MM.1S (cell line): ENCODE results near the gene EWSR1.

ENCODE experiments used
- DNase-seq: peaks from one replicate; pipeline ENCODE4 v3.0.0-alpha.2; 2015
- H2AFZ ChIP-seq: fragments of 300-600 bp; sonication (generic); 2 replicates; pipeline ENCODE4 v1.6.0; 2016; ENCODE audit warnings: antibody characterized with exemption, low read length
- H3F3A ChIP-seq: fragments of 300-600 bp; sonication (generic); 2 replicates; pipeline ENCODE4 v1.6.1; 2016; ENCODE audit warnings: mild to moderate bottlenecking, antibody characterized with exemption, low read length, moderate library complexity, mixed read lengths; ENCODE audit not compliant: insufficient read depth
- H3K27ac ChIP-seq: fragments of 300-600 bp; sonication (generic); 2 replicates; pipeline ENCODE4 v1.5.1; 2016; ENCODE audit warnings: mild to moderate bottlenecking, low read length
- H3K27me3 ChIP-seq: fragments of 300-600 bp; sonication (generic); replicated peaks from 2 replicates; pipeline ENCODE4 v1.6.0; 2016; ENCODE audit warnings: low read length; ENCODE audit not compliant: insufficient read depth
- H3K36me3 ChIP-seq: fragments of 300-600 bp; sonication (generic); replicated peaks from 2 replicates; pipeline ENCODE4 v1.6.1; 2016; ENCODE audit warnings: mild to moderate bottlenecking, low read length, mixed read lengths; ENCODE audit not compliant: insufficient read depth
- H3K4me1 ChIP-seq: fragments of 300-600 bp; sonication (generic); 2 replicates; pipeline ENCODE4 v1.6.1; 2016; ENCODE audit warnings: low read length, mixed read lengths
- H3K4me2 ChIP-seq: fragments of 300-600 bp; sonication (generic); 2 replicates; pipeline ENCODE4 v1.6.0; 2016; ENCODE audit warnings: low read depth, low read length
- H3K4me3 ChIP-seq: fragments of 300-600 bp; sonication (generic); 2 replicates; pipeline ENCODE4 v1.5.1; 2016; ENCODE audit warnings: low read length, mixed read lengths
- H3K79me2 ChIP-seq: fragments of 300-600 bp; sonication (generic); 2 replicates; pipeline ENCODE4 v1.6.1; 2016; ENCODE audit warnings: mixed run types, low read length, mixed read lengths
- H3K9ac ChIP-seq: fragments of 300-600 bp; sonication (generic); 2 replicates; pipeline ENCODE4 v1.6.1; 2016; ENCODE audit warnings: low read length, mixed read lengths
- H3K9me2 ChIP-seq: fragments of 300-600 bp; sonication (generic); replicated peaks from 2 replicates; pipeline ENCODE4 v1.6.1; 2016; ENCODE audit warnings: mild to moderate bottlenecking, low read length, mixed read lengths; ENCODE audit not compliant: insufficient read depth
- H3K9me3 ChIP-seq: fragments of 300-600 bp; sonication (generic); replicated peaks from 2 replicates; pipeline ENCODE4 v1.6.1; 2016; ENCODE audit warnings: mild to moderate bottlenecking, low read length, mixed read lengths; ENCODE audit not compliant: insufficient read depth
- H4K20me1 ChIP-seq: fragments of 300-600 bp; sonication (generic); 2 replicates; pipeline ENCODE4 v1.6.1; 2016; ENCODE audit warnings: mild to moderate bottlenecking, low read length, moderate library complexity, mixed read lengths; ENCODE audit not compliant: insufficient read depth
- CTCF ChIP-seq: fragments of 300-600 bp; sonication (generic); IDR thresholded peaks from 2 replicates; pipeline ENCODE4 v1.5.1; 2016; ENCODE audit warnings: antibody characterized with exemption, low read length, mixed read lengths
- EZH2 ChIP-seq: fragments of 300-600 bp; sonication (generic); optimal IDR thresholded peaks from 2 replicates; pipeline ENCODE3; 2017; ENCODE audit warnings: low read depth, mild to moderate bottlenecking, antibody characterized with exemption, low read length, mixed read lengths
- EZH2phosphoT487 ChIP-seq: fragments of 300-600 bp; sonication (generic); IDR thresholded peaks from 2 replicates; pipeline ENCODE4 v1.6.1; 2018; ENCODE audit warnings: antibody characterized with exemption, low read length

The EWSR1 gene

GRCh38 chr22:29325785-29326315, 57.8 kb downstream of the EWSR1 start:
- Histone ChIP-seq H3K9me3 (no peaks in the 10 kb centered on the region), H3K79me2 (no peaks in the 10 kb centered on the region), H2AFZ (no peak overlapping the region), H3K27ac (no peak overlapping the region), H3K27me3 (no peaks in the 10 kb centered on the region), H3K4me2 (no peak overlapping the region), H3F3A (no peaks in the 10 kb centered on the region), H3K4me3 (no peak overlapping the region), H3K9me2 (no peaks in the 10 kb centered on the region), H4K20me1 (no peaks in the 10 kb centered on the region), H3K4me1 (no peaks in the 10 kb centered on the region), H3K9ac (no peak overlapping the region), H3K36me3 (no peaks in the 10 kb centered on the region)
- no peak for TF ChIP-seq EZH2
- no peak for TF ChIP-seq EZH2phosphoT487
- TF ChIP-seq CTCF, result no peak
- no peak for DNase-seq

GRCh38 chr22:29326481-29326880, 58.4 kb downstream of the EWSR1 start:
- no peaks in the 10 kb centered on the region for H3K9me2 ChIP-seq
- H3K4me3 ChIP-seq, result no peak overlapping the region
- no peaks in the 10 kb centered on the region for H3K4me1 ChIP-seq
- H3K4me2 ChIP-seq, result no peak overlapping the region
- TF ChIP-seq EZH2, result no peak
- no peak for TF ChIP-seq CTCF
- no peak for TF ChIP-seq EZH2phosphoT487
- no peaks in the 10 kb centered on the region for H3K9me3 ChIP-seq
- no peak for DNase-seq
- H3F3A ChIP-seq, result no peaks in the 10 kb centered on the region
- H3K79me2 ChIP-seq, result no peaks in the 10 kb centered on the region
- no peak overlapping the region for H3K27ac ChIP-seq
- H3K9ac ChIP-seq, result no peak overlapping the region
- no peaks in the 10 kb centered on the region for H3K36me3 ChIP-seq
- no peaks in the 10 kb centered on the region for H4K20me1 ChIP-seq
- no peaks in the 10 kb centered on the region for H3K27me3 ChIP-seq
- H2AFZ ChIP-seq, result no peak overlapping the region

- Histone ChIP-seq H3K9ac (no peak overlapping the region), H3K27me3 (no peaks in the 10 kb centered on the region), H3K9me2 (no peaks in the 10 kb centered on the region), H3K4me3 (no peak overlapping the region), H3K4me1 (no peaks in the 10 kb centered on the region), H3K79me2 (no peaks in the 10 kb centered on the region), H3K36me3 (no peaks in the 10 kb centered on the region), H3K27ac (no peak overlapping the region), H4K20me1 (no peaks in the 10 kb centered on the region), H3K9me3 (no peaks in the 10 kb centered on the region), H3K4me2 (no peak overlapping the region), H3F3A (no peaks in the 10 kb centered on the region), H2AFZ (no peak overlapping the region)
- no peak for TF ChIP-seq EZH2
- DNase-seq, result no peak
Measured at GRCh38 chr22:29327089-29327764, 59.2 kb downstream of the EWSR1 start.

GRCh38 chr22:29328055-29328454, 60.0 kb downstream of the EWSR1 start:
- Histone ChIP-seq H3K36me3 (no peaks in the 10 kb centered on the region), H3F3A (no peaks in the 10 kb centered on the region), H3K9me2 (no peaks in the 10 kb centered on the region), H3K4me1 (no peaks in the 10 kb centered on the region), H3K27me3 (no peaks in the 10 kb centered on the region), H3K79me2 (no peaks in the 10 kb centered on the region), H3K27ac (no peak overlapping the region), H4K20me1 (no peaks in the 10 kb centered on the region), H3K4me3 (no peak overlapping the region), H3K9me3 (no peaks in the 10 kb centered on the region), H3K4me2 (no peak overlapping the region), H3K9ac (no peak overlapping the region), H2AFZ (no peak overlapping the region)
- TF ChIP-seq EZH2phosphoT487 (no peak), EZH2 (no peak), CTCF (no peak)
- no peak for DNase-seq
